Chondrocyte (in vitro differentiated cells): ENCODE data around the gene YTHDF1. TPM values are rescaled to one million over a fixed set of nuclear protein-coding genes. Genes with fewer than 3 reads are reported as not detected.

Source experiments
- DNase-seq: peaks from one replicate; pipeline ENCODE4 v3.0.0; 2021; ENCODE audit warnings: mixed read lengths, low spot score
- H3K27ac Mint-ChIP-seq: one replicate; pipeline ENCODE4 v1.8.0; 2021; ENCODE audit warnings: mild to moderate bottlenecking, moderate library complexity, mixed read lengths; ENCODE audit not compliant: unreplicated experiment
- H3K27me3 Mint-ChIP-seq: 2 replicates; pipeline ENCODE4 v1.8.0; 2021; ENCODE audit warnings: low read depth, mixed read lengths
- H3K36me3 Mint-ChIP-seq: 2 replicates; pipeline ENCODE4 v1.8.0; 2021; ENCODE audit warnings: low read depth, mixed read lengths
- H3K4me1 Mint-ChIP-seq: 2 replicates; pipeline ENCODE4 v1.8.0; 2021; ENCODE audit warnings: low read depth, mild to moderate bottlenecking, mixed read lengths
- H3K4me3 Mint-ChIP-seq: one replicate; pipeline ENCODE4 v1.8.0; 2021; ENCODE audit warnings: mild to moderate bottlenecking, moderate library complexity, mixed read lengths; ENCODE audit not compliant: unreplicated experiment
- H3K9me3 Mint-ChIP-seq: 2 replicates; pipeline ENCODE4 v1.8.0; 2021; ENCODE audit warnings: low read depth, mixed read lengths
- CTCF ChIP-seq: fragments of 200-600 bp; sonication (generic); IDR thresholded peaks from 2 replicates; pipeline ENCODE4 v1.5.0; 2021; ENCODE audit warnings: antibody characterized with exemption, mild to moderate bottlenecking, moderate library complexity
- total RNA-seq: library from RNA; stranded (reverse); gene quantifications from 3 replicates; pipeline ENCODE4 v1.2.1, GENCODE V29; 2021

YTHDF1 gene
- total RNA-seq, 1 donor from 2014 or later: 39.1 TPM

- Mint-ChIP-seq H3K4me3 (no peak overlapping the region), H3K27me3 (no peaks in the 10 kb centered on the region), H3K9me3 (no peaks in the 10 kb centered on the region), H3K4me1 (peaks cover 2% of the 10 kb centered on the region), H3K36me3 (peaks cover 10% of the 10 kb centered on the region), H3K27ac (no peak overlapping the region)
- no peak for DNase-seq
- TF ChIP-seq CTCF: no peak
Measured at GRCh38 chr20:63191400-63191799, 24.5 kb downstream of the YTHDF1 start.

GRCh38 chr20:63190828-63191227, 25.1 kb downstream of the YTHDF1 start:
- H3K9me3 Mint-ChIP-seq: no peaks in the 10 kb centered on the region
- H3K4me3 Mint-ChIP-seq: no peak overlapping the region
- DNase-seq: no peak
- no peaks in the 10 kb centered on the region for H3K4me1 Mint-ChIP-seq
- no peak for TF ChIP-seq CTCF
- H3K36me3 Mint-ChIP-seq: peaks cover 10% of the 10 kb centered on the region
- no peak overlapping the region for H3K27ac Mint-ChIP-seq
- no peaks in the 10 kb centered on the region for H3K27me3 Mint-ChIP-seq

GRCh38 chr20:63189846-63190559, 25.9 kb downstream of the YTHDF1 start:
- no peak for TF ChIP-seq CTCF
- Mint-ChIP-seq H3K36me3 (peaks cover 4% of the 10 kb centered on the region), H3K4me1 (no peaks in the 10 kb centered on the region), H3K27ac (no peak overlapping the region), H3K27me3 (no peaks in the 10 kb centered on the region), H3K9me3 (no peaks in the 10 kb centered on the region), H3K4me3 (no peak overlapping the region)
- no peak for DNase-seq

GRCh38 chr20:63189322-63189642, 26.6 kb downstream of the YTHDF1 start:
- peaks cover 5% of the 10 kb centered on the region for H3K27me3 Mint-ChIP-seq
- no peaks in the 10 kb centered on the region for H3K4me1 Mint-ChIP-seq
- H3K9me3 Mint-ChIP-seq: no peaks in the 10 kb centered on the region
- no peak overlapping the region for H3K4me3 Mint-ChIP-seq
- no peaks in the 10 kb centered on the region for H3K36me3 Mint-ChIP-seq
- no peak for DNase-seq
- no peak for TF ChIP-seq CTCF
- H3K27ac Mint-ChIP-seq: no peak overlapping the region

GRCh38 chr20:63188641-63189321, 27.1 kb downstream of the YTHDF1 start:
- Mint-ChIP-seq H3K4me1 (no peaks in the 10 kb centered on the region), H3K36me3 (no peaks in the 10 kb centered on the region), H3K4me3 (no peak overlapping the region), H3K27ac (no peak overlapping the region), H3K27me3 (peaks cover 5% of the 10 kb centered on the region), H3K9me3 (no peaks in the 10 kb centered on the region)
- no peak for DNase-seq
- no peak for TF ChIP-seq CTCF
